Measurements from ENCODE around the gene SPATA2L.

Gene SPATA2L

GRCh38 chr16:89738072-89738377 lies 36.5 kb upstream of the SPATA2L start:
- no peak overlapping the region for H3K9ac ChIP-seq (ENCODE audit: low read length)
- H3K27me3 ChIP-seq (replicated peaks; ENCODE audit: control insufficient read depth, insufficient read depth, low read length) = no peaks in the 10 kb centered on the region
- H3K9me3 ChIP-seq (ENCODE audit: control insufficient read depth, low read length) = no peaks in the 10 kb centered on the region
- H3K36me3 ChIP-seq (ENCODE audit: control insufficient read depth, insufficient read depth, low read length, severe bottlenecking) = peaks cover 80% of the 10 kb centered on the region
- no peak overlapping the region for H3K4me3 ChIP-seq (ENCODE audit: low read length)
- no peaks in the 10 kb centered on the region for H3K4me1 ChIP-seq (ENCODE audit: control insufficient read depth, insufficient read depth, low read length)
- no peak for DNase-seq (ENCODE audit: low read depth)

- no peaks in the 10 kb centered on the region for H3K27me3 ChIP-seq (replicated peaks; ENCODE audit: control insufficient read depth, insufficient read depth, low read length)
- H3K4me3 ChIP-seq (ENCODE audit: low read length) = no peak overlapping the region
- DNase-seq (ENCODE audit: low read depth) = no peak
- peaks cover 85% of the 10 kb centered on the region for H3K36me3 ChIP-seq (ENCODE audit: control insufficient read depth, insufficient read depth, low read length, severe bottlenecking)
- H3K9ac ChIP-seq (ENCODE audit: low read length) = no peak overlapping the region
- no peaks in the 10 kb centered on the region for H3K4me1 ChIP-seq (ENCODE audit: control insufficient read depth, insufficient read depth, low read length)
- no peaks in the 10 kb centered on the region for H3K9me3 ChIP-seq (ENCODE audit: control insufficient read depth, low read length)
These were observed 36.0 kb upstream of the SPATA2L start for GRCh38 chr16:89737341-89738071.

GRCh38 chr16:89736554-89736953 lies 35.0 kb upstream of the SPATA2L start:
- H3K4me1 ChIP-seq (ENCODE audit: control insufficient read depth, insufficient read depth, low read length) = no peaks in the 10 kb centered on the region
- no peak for DNase-seq (ENCODE audit: low read depth)
- no peaks in the 10 kb centered on the region for H3K27me3 ChIP-seq (replicated peaks; ENCODE audit: control insufficient read depth, insufficient read depth, low read length)
- H3K9me3 ChIP-seq (ENCODE audit: control insufficient read depth, low read length) = no peaks in the 10 kb centered on the region
- H3K36me3 ChIP-seq (ENCODE audit: control insufficient read depth, insufficient read depth, low read length, severe bottlenecking) = peaks cover 95% of the 10 kb centered on the region
- no peak overlapping the region for H3K4me3 ChIP-seq (ENCODE audit: low read length)
- no peak overlapping the region for H3K9ac ChIP-seq (ENCODE audit: low read length)

GRCh38 chr16:89733792-89734191 lies 32.3 kb upstream of the SPATA2L start:
- DNase-seq (ENCODE audit: low read depth) = no peak
- H3K36me3 ChIP-seq (ENCODE audit: control insufficient read depth, insufficient read depth, low read length, severe bottlenecking) = peaks cover 97% of the 10 kb centered on the region
- no peaks in the 10 kb centered on the region for H3K9me3 ChIP-seq (ENCODE audit: control insufficient read depth, low read length)
- no peak overlapping the region for H3K4me3 ChIP-seq (ENCODE audit: low read length)
- H3K27me3 ChIP-seq (replicated peaks; ENCODE audit: control insufficient read depth, insufficient read depth, low read length) = no peaks in the 10 kb centered on the region
- no peaks in the 10 kb centered on the region for H3K4me1 ChIP-seq (ENCODE audit: control insufficient read depth, insufficient read depth, low read length)
- no peak overlapping the region for H3K9ac ChIP-seq (ENCODE audit: low read length)

- no peaks in the 10 kb centered on the region for H3K4me1 ChIP-seq (ENCODE audit: control insufficient read depth, insufficient read depth, low read length)
- no peak overlapping the region for H3K4me3 ChIP-seq (ENCODE audit: low read length)
- H3K27me3 ChIP-seq (replicated peaks; ENCODE audit: control insufficient read depth, insufficient read depth, low read length) = no peaks in the 10 kb centered on the region
- H3K9me3 ChIP-seq (ENCODE audit: control insufficient read depth, low read length) = no peaks in the 10 kb centered on the region
- no peak overlapping the region for H3K9ac ChIP-seq (ENCODE audit: low read length)
- DNase-seq (ENCODE audit: low read depth) = no peak
- peaks cover 94% of the 10 kb centered on the region for H3K36me3 ChIP-seq (ENCODE audit: control insufficient read depth, insufficient read depth, low read length, severe bottlenecking)
These were observed 31.8 kb upstream of the SPATA2L start for GRCh38 chr16:89733322-89733721.

GRCh38 chr16:89732918-89733242 lies 31.4 kb upstream of the SPATA2L start:
- H3K27me3 ChIP-seq (replicated peaks; ENCODE audit: control insufficient read depth, insufficient read depth, low read length) = no peaks in the 10 kb centered on the region
- H3K36me3 ChIP-seq (ENCODE audit: control insufficient read depth, insufficient read depth, low read length, severe bottlenecking) = peaks cover 91% of the 10 kb centered on the region
- DNase-seq (ENCODE audit: low read depth) = no peak
- H3K9me3 ChIP-seq (ENCODE audit: control insufficient read depth, low read length) = no peaks in the 10 kb centered on the region
- H3K4me1 ChIP-seq (ENCODE audit: control insufficient read depth, insufficient read depth, low read length) = no peaks in the 10 kb centered on the region
- no peak overlapping the region for H3K9ac ChIP-seq (ENCODE audit: low read length)
- H3K4me3 ChIP-seq (ENCODE audit: low read length) = no peak overlapping the region

GRCh38 chr16:89732142-89732917 lies 30.8 kb upstream of the SPATA2L start:
- Histone ChIP-seq H3K36me3 (ENCODE audit: control insufficient read depth, insufficient read depth, low read length, severe bottlenecking) (peaks cover 91% of the 10 kb centered on the region), H3K9ac (ENCODE audit: low read length) (no peak overlapping the region), H3K4me1 (ENCODE audit: control insufficient read depth, insufficient read depth, low read length) (no peaks in the 10 kb centered on the region), H3K4me3 (ENCODE audit: low read length) (no peak overlapping the region), H3K9me3 (ENCODE audit: control insufficient read depth, low read length) (no peaks in the 10 kb centered on the region), H3K27me3 (replicated peaks; ENCODE audit: control insufficient read depth, insufficient read depth, low read length) (no peaks in the 10 kb centered on the region)
- no peak for DNase-seq (ENCODE audit: low read depth)

- Histone ChIP-seq H3K36me3 (ENCODE audit: control insufficient read depth, insufficient read depth, low read length, severe bottlenecking) (peaks cover 82% of the 10 kb centered on the region), H3K9me3 (ENCODE audit: control insufficient read depth, low read length) (no peaks in the 10 kb centered on the region), H3K4me1 (ENCODE audit: control insufficient read depth, insufficient read depth, low read length) (no peaks in the 10 kb centered on the region), H3K27me3 (replicated peaks; ENCODE audit: control insufficient read depth, insufficient read depth, low read length) (no peaks in the 10 kb centered on the region), H3K9ac (ENCODE audit: low read length) (no peak overlapping the region), H3K4me3 (ENCODE audit: low read length) (no peak overlapping the region)
- DNase-seq (ENCODE audit: low read depth) = no peak
These were observed 29.2 kb upstream of the SPATA2L start for GRCh38 chr16:89730610-89731234.

- peaks cover 78% of the 10 kb centered on the region for H3K36me3 ChIP-seq (ENCODE audit: control insufficient read depth, insufficient read depth, low read length, severe bottlenecking)
- no peak for DNase-seq (ENCODE audit: low read depth)
- H3K27me3 ChIP-seq (replicated peaks; ENCODE audit: control insufficient read depth, insufficient read depth, low read length) = no peaks in the 10 kb centered on the region
- no peaks in the 10 kb centered on the region for H3K9me3 ChIP-seq (ENCODE audit: control insufficient read depth, low read length)
- no peak overlapping the region for H3K9ac ChIP-seq (ENCODE audit: low read length)
- H3K4me1 ChIP-seq (ENCODE audit: control insufficient read depth, insufficient read depth, low read length) = no peaks in the 10 kb centered on the region
- H3K4me3 ChIP-seq (ENCODE audit: low read length) = no peak overlapping the region
These were observed 28.5 kb upstream of the SPATA2L start for GRCh38 chr16:89729863-89730593.

- Histone ChIP-seq H3K9me3 (ENCODE audit: control insufficient read depth, low read length) (no peaks in the 10 kb centered on the region), H3K4me3 (ENCODE audit: low read length) (no peak overlapping the region), H3K36me3 (ENCODE audit: control insufficient read depth, insufficient read depth, low read length, severe bottlenecking) (peaks cover 75% of the 10 kb centered on the region), H3K9ac (ENCODE audit: low read length) (no peak overlapping the region), H3K4me1 (ENCODE audit: control insufficient read depth, insufficient read depth, low read length) (no peaks in the 10 kb centered on the region), H3K27me3 (replicated peaks; ENCODE audit: control insufficient read depth, insufficient read depth, low read length) (no peaks in the 10 kb centered on the region)
- DNase-seq (ENCODE audit: low read depth) = no peak
These were observed 27.8 kb upstream of the SPATA2L start for GRCh38 chr16:89729293-89729692.
